H7 (cell line): ENCODE results near the gene FTO. TPM values are rescaled to one million over a fixed set of nuclear protein-coding genes. Genes with fewer than 3 reads are reported as not detected.

Source experiments
- DNase-seq: peaks from one replicate; pipeline ENCODE4 v3.0.0; 2012
- H3K27me3 ChIP-seq: 2 replicates; pipeline ENCODE4 v1.6.0; 2011; ENCODE audit warnings: mild to moderate bottlenecking, low read length; ENCODE audit not compliant: control insufficient read depth, insufficient read depth
- H3K36me3 ChIP-seq: replicated peaks from 2 replicates; pipeline ENCODE4 v1.5.1; 2011; ENCODE audit warnings: low read length; ENCODE audit not compliant: control insufficient read depth, insufficient read depth
- H3K4me3 ChIP-seq: 2 replicates; pipeline ENCODE4 v1.5.1; 2011; ENCODE audit warnings: low read depth, mild to moderate bottlenecking, control low read depth, low read length, moderate library complexity; ENCODE audit not compliant: insufficient read depth
- total RNA-seq: library from RNA; depleted of rRNA; stranded (reverse); fragments of >200 nt; shearing (Covaris generic); gene quantifications from 2 replicates; pipeline ENCODE4 v1.2.3, GENCODE V29; 2014

The FTO gene
- total RNA-seq, 1 experiment from 2014 or later: 55.3 TPM

- H3K27me3 ChIP-seq: no peaks in the 10 kb centered on the region
- H3K36me3 ChIP-seq: no peaks in the 10 kb centered on the region
- no peak overlapping the region for H3K4me3 ChIP-seq
- DNase-seq: no peak
Measured at GRCh38 chr16:54076006-54076504, 372.1 kb downstream of the FTO start.

- Histone ChIP-seq H3K36me3 (no peaks in the 10 kb centered on the region), H3K27me3 (no peaks in the 10 kb centered on the region), H3K4me3 (no peak overlapping the region)
- no peak for DNase-seq
Measured at GRCh38 chr16:54077050-54077821, 373.3 kb downstream of the FTO start.

DNA sequence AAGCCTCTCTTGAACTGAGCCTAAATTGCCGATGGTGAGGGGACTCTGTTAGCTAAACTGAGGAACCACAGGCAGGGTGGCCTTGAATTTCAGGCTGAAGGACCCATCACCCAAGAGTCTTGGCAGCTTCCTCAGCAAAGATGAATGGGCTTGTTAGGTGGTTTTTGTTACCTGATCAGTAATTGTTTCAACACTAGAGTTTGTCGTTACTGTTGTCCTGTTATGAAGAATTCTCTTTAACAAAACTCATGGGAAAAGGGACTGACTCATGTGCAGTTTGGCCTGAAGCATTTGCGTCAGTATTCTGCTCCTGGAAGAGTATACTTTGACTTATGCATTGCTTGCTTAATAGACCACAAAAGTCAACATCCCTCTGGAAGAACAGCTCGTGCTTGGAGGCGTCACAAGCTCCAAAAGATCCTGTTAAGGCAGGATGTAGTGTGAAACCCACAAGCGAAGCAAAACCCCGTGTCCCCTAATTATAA is 376.6 kb downstream of the FTO start:
- Histone ChIP-seq H3K36me3 (no peaks in the 10 kb centered on the region), H3K4me3 (no peak overlapping the region), H3K27me3 (no peaks in the 10 kb centered on the region)
- no peak for DNase-seq

- no peak for DNase-seq
- H3K27me3 ChIP-seq: no peaks in the 10 kb centered on the region
- no peak overlapping the region for H3K4me3 ChIP-seq
- H3K36me3 ChIP-seq: no peaks in the 10 kb centered on the region
Measured at GRCh38 chr16:54086791-54087190, 382.8 kb downstream of the FTO start.

GRCh38 chr16:54090602-54091001 is 386.6 kb downstream of the FTO start:
- DNase-seq: no peak
- Histone ChIP-seq H3K4me3 (no peak overlapping the region), H3K36me3 (no peaks in the 10 kb centered on the region), H3K27me3 (no peaks in the 10 kb centered on the region)

- no peaks in the 10 kb centered on the region for H3K36me3 ChIP-seq
- no peak for DNase-seq
- no peak overlapping the region for H3K4me3 ChIP-seq
- H3K27me3 ChIP-seq: no peaks in the 10 kb centered on the region
Measured at GRCh38 chr16:54093281-54093680, 389.3 kb downstream of the FTO start.

GRCh38 chr16:54094641-54095040 is 390.7 kb downstream of the FTO start:
- H3K4me3 ChIP-seq: no peak overlapping the region
- H3K36me3 ChIP-seq: no peaks in the 10 kb centered on the region
- no peak for DNase-seq
- H3K27me3 ChIP-seq: no peaks in the 10 kb centered on the region

DNA sequence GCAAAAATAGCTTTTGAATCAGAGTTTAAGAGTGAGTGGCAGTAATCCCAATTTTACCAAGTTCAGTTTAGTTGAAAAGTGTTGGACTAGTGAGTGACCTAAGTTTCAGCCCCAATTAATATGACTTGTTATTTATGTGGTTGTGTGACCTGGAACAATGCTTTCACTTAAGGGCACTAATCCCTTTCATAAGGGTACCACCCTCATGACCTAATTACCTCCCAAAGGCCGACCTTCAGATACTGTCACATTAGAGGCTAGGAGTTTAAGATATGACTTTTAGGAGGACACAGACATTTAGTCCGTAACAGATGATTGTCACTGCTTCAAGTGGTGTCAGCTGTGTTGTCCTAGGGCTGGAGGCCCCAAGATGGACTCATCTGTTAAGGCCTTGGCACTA is 392.7 kb downstream of the FTO start:
- Histone ChIP-seq H3K4me3 (no peak overlapping the region), H3K27me3 (no peaks in the 10 kb centered on the region), H3K36me3 (no peaks in the 10 kb centered on the region)
- DNase-seq: no peak

DNA sequence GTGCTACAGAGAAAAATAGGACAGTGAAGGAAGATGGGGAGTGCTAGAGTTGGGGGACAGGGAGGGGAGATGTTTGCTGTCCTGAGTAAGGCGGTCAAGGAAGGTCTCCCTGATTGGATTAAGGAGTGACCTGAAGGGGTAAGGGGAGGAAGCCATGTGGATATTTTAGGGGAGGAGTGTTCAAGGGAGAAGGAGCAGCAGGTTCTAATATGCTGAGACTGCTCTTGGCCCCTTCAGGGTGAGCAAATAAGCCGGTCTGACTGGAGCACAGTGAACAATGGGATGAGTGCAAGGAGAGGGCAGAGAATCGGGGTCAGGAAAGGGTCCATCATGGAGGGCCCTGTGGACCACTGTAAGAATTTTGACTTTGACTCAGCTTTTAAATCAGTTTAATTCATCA is 393.8 kb downstream of the FTO start:
- DNase-seq: no peak
- H3K4me3 ChIP-seq: no peak overlapping the region
- no peaks in the 10 kb centered on the region for H3K27me3 ChIP-seq
- H3K36me3 ChIP-seq: no peaks in the 10 kb centered on the region

GRCh38 chr16:54098247-54098646 is 394.3 kb downstream of the FTO start:
- H3K4me3 ChIP-seq: no peak overlapping the region
- DNase-seq: no peak
- H3K27me3 ChIP-seq: no peaks in the 10 kb centered on the region
- H3K36me3 ChIP-seq: no peaks in the 10 kb centered on the region

DNA sequence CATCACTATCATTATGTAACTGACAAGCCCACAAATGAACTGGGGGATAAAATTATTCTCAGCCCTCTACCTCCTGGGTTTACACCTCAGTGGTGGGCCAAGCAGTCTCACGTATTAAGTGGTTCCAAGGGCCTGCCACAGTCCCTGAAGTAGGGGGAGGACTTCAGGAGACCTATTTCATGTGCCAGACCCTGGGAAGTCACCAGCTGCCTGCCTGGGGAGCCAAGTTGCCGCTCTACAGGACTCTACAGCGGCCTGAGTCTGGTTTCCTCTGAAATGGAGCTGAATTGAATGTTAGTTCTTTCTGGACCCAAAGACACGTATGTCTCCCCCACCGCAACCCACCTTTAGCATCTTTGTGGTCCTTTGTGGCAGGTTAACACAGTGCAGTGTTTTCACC is 395.7 kb downstream of the FTO start:
- DNase-seq: no peak
- Histone ChIP-seq H3K4me3 (no peak overlapping the region), H3K36me3 (no peaks in the 10 kb centered on the region), H3K27me3 (no peaks in the 10 kb centered on the region)

GRCh38 chr16:54102888-54103866 is 399.2 kb downstream of the FTO start:
- no peak for DNase-seq
- no peak overlapping the region for H3K4me3 ChIP-seq

DNA sequence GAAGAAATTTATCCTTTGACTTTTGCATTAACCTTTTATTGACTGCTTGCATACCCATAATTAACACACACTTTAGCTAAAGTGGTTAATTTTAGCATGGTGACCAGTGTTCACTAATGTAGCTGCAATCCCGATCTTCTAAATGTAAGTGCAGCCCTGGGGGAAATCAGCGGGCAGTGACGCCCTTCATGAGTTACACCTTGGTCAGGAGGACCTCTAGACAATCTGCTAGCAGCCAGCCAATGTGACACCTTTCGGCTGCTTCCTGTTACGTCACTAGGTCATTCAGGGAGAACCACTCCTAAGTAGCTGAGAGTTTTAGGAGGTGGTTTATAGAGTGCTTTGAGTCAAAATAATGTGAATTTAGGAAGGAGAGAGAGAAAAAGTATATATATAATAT is 402.1 kb downstream of the FTO start:
- H3K36me3 ChIP-seq: no peaks in the 10 kb centered on the region
- no peak for DNase-seq
- H3K27me3 ChIP-seq: no peaks in the 10 kb centered on the region
- H3K4me3 ChIP-seq: no peak overlapping the region

More at GRCh38 chr16:54102888-54103866, 399.2 kb downstream of the FTO start:
- Histone ChIP-seq H3K27me3 (no peaks in the 10 kb centered on the region), H3K36me3 (no peaks in the 10 kb centered on the region)

DNA sequence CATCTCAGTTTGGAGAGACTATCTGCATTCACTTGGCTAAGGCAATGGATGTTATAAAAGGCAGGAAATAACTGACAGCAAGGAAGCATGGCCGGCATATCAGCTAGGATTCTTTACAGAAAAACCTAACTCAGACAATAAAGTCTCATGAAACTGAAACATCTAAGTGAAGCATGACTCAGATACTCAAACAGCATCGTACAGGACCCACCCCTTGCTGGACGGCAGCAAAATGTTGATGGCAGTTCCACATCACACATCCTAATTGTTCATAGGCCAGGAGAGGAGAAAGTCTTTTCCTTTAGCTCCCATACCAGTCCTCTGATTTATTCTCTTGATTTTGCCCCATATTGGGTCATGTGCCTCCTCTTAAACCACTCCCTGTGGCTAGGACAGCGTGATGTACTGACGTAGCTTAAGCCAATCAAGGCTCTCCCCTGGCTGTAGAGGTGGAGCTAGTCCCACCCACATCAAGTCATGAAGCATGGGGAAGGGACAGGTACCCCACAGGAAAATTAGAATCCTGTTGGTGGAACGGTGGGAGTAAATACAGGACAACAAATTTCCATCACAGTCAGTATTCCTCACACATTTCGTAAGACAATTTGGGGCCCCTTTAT is 403.7 kb downstream of the FTO start:
- H3K4me3 ChIP-seq: no peak overlapping the region
- no peak for DNase-seq
- H3K27me3 ChIP-seq: no peaks in the 10 kb centered on the region
- H3K36me3 ChIP-seq: no peaks in the 10 kb centered on the region
